HG03095 (cell line): ENCODE measurements around the gene PPP1R3E.

Experiments
- ATAC-seq: cut with Tn5 transposase; IDR thresholded peaks from one replicate; pipeline ENCODE4 v1.9.1; 2021; ENCODE audit warnings: moderate library complexity; ENCODE audit not compliant: unreplicated experiment

The PPP1R3E gene

DNA sequence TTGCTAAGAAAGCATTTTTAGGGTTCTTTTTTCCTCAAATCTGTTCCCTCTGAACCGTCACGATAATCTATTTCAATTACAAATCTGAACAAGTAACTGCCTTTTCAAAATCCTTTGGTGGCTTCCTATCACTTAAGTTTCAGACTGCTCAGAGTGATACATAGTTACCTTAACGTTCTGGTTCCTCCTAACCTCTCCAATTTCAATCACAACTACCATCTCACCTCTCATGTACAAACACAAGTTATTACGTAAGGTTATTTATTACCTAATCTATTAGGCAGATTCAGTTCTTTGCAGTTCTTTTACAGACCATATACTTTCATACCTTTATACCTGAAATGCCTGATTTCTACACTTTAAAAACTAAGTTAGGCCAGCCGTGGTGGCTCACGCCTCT is 52.8 kb downstream of the PPP1R3E start:
- ATAC-seq, result no peak

DNA sequence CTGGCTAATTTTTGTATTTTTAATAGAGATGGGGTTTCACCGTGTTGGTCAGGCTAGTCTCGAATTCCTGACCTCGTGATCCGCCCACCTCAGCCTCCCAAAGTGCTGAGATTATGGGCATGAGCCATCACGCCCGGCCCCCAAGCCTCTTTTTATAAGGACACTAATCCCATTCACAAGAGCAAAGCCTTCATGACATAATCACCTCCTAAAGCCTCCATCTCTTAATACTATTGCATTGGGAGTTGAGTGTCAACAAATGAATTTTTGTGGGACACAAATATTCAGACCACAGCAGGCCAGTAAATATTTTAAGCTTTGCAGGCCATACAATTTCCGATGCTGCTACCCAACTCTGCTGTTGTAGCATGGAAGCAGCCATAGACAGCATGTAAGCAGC is 54.1 kb downstream of the PPP1R3E start:
- no peak for ATAC-seq
